ENCODE results near the gene NUP210. TPM values are rescaled to one million over a fixed set of nuclear protein-coding genes. Genes with fewer than 3 reads are reported as not detected.
"Not testable (repeated sequence)": the region's sequence is repeated elsewhere in the genome, so short reads cannot be mapped to it uniquely, and the experiment has no call there.

Gene NUP210
- polyA plus RNA-seq, 3 donors, result 0.67 to 4.5 (median 1.4) TPM

DNA sequence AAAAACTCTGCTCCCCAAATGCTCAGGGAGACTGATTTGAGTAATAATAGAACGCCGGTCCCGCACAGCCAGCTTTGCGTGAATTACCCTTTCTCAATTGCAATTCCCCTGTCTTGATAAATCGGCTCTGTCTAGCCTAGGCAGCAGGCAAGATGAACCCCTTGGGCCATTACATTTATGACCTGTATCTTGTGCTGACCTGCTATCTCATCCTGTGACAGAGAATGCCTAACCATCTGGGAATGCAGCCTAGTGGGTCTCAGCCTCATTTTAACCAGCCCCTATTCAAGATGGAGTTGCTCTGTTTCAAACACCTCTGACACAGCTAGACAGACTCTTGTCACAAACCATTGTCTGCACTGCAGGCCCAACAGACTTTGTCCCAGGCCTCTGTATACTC lies 13.8 kb upstream of the NUP210 start:
- WGBS, 3 donors, result 84 to 87% (median 84%) methylated on average over 5 of the region's 5 CpGs
- H3K27ac ChIP-seq (ENCODE audit: low read depth, low read length), result no peak overlapping the region

DNA sequence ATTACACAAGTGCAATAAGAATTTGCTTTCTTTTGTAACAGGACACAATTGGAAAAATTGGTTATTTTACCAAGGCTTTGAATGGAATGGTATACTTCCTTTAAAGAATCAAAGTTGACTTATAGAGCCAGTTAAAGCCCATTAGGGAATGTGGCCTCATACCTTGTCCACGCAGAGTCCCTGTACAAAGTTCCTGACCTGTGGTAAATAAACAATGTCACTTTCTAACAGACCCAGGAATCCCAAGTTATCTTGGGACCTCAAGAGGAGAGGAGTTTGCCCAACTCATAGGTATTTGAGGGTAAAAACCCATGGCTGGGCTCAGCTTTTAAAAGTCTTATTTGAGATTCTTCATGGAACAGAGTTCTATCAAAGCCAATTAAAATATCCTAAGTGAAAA lies 12.0 kb upstream of the NUP210 start:
- H3K27ac ChIP-seq (ENCODE audit: low read depth, low read length), result no peak overlapping the region
- 78 to 84% (median 83%) methylated on average over 1 of the region's 1 CpG for WGBS, 3 donors

DNA sequence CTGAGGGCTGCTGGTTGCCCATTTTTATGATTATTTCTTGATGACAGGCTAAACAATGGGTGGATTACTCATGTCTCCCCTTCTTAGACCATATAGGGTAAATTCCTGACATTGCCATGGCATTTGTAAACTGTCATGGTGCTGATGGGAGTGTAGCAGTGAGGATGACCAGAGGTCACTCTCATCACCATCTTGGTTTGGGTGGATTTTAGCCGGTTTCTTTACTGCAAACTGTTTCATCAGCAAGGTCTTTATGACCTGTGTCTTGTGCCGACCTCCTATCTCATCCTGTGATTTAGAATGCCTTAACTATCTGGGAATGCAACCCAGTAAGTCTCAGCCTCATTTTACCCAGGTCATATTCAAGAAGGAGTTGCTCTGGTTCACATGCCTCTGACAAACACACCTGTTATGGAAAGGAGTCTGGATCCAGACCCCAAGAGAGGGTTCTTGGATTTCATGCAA lies 10.3 kb upstream of the NUP210 start:
- 71 to 87% (median 84%) methylated on average over 2 of the region's 2 CpGs for WGBS, 3 donors
- not testable (repeated sequence) for H3K27ac ChIP-seq (ENCODE audit: low read depth, low read length)

DNA sequence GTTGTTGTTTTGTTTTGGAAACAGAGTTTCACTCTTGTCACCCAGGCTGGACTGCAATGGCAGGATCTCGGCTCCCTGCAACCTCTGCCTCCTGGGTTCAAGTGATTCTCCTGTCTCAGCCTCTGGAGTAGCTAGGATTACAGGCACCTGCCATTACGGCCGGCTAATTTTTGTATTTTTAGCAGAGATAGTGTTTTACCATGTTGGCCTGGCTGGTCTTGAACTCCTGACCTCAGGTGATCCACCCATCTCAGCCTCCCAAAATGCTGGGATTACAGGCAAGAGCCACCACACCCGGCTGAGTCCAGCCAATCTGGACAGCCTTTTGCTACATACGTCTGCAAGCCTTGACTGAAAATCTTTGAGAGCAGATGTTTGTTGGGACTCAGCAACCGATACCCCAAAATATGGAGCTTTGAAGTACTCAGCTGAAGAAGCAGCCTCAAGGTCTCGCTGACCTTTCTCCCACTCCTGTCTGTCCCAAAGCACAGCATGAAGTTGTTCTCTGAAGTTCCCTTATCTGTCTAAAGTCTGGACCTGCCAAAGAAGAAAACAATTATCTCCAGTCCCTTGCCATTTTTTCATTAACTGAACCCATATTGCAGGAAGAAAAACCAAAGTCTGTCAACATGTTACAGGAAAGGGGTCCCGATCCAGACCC lies 9.6 kb upstream of the NUP210 start:
- 82 to 84% (median 83%) methylated on average over 8 of the region's 8 CpGs for WGBS, 3 donors
- H3K27ac ChIP-seq (ENCODE audit: low read depth, low read length), result no peak overlapping the region

DNA sequence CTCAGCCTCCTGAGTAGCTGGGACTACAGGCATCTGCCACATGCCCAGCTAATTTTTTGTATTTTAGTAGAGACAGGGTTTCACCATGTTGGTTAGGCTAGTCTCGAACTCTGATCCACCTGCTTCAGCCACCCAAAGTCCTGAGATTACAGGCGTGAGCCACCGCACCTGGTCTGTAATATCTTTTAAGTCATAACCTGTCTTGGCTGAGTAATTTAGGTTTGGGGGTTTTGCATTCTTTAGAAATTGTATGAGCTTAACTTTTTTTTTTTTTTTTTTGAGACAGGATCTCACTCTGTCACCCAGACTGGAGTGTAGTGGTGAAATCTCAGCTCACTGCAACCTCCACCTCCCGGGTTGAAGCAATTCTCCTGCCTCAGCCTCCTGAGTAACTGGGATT lies 8.6 kb upstream of the NUP210 start:
- 68 to 93% (median 75%) methylated on average over 4 of the region's 4 CpGs for WGBS, 3 donors
- H3K27ac ChIP-seq (ENCODE audit: low read depth, low read length), result not testable (repeated sequence)

DNA sequence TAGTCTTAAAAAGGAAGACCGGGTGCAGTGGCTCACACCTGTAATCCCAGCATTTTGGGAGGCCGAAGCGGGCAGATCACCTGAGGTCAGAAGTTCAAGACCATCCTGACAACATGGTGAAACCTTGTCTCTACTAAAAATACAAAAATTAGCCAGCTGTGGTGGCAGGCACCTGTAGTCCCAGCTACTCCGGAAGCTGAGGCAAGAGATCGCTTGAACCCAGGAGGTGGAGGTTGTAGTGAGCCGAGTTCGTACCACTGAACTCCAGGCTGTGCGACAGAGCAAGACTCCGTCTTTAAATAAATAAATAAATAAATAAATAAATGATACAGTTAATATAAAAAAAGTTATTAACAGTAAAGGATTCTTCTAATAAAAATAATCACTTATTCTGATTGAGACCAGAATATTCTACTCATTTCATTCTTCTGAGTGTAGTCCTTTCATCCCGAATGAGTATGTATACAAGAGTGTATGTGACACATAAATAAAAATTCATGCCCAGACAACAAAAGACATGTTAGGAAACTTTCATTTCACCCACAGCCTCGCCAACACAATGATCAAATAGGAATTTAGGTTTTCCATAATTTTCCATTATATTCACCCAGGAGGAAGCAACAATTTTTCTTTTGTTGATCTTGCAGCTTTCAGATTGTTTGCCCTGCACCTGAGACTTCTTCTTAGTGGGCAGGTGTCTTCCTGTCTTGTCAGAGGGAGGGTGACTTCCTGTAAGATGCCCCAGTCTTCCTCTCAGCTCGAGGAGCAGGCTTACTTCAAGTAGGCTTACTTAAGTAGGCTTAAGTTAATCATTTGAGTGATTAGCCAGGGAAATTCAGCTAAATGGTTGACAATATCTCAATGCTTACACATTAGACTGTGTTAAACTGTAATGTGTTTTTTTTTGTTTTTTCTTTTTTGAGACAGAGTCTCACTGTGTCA lies 7.8 kb upstream of the NUP210 start:
- H3K27ac ChIP-seq (ENCODE audit: low read depth, low read length), result no peak overlapping the region
- WGBS, 3 donors, result 85 to 90% (median 86%) methylated on average over 12 of the region's 12 CpGs

DNA sequence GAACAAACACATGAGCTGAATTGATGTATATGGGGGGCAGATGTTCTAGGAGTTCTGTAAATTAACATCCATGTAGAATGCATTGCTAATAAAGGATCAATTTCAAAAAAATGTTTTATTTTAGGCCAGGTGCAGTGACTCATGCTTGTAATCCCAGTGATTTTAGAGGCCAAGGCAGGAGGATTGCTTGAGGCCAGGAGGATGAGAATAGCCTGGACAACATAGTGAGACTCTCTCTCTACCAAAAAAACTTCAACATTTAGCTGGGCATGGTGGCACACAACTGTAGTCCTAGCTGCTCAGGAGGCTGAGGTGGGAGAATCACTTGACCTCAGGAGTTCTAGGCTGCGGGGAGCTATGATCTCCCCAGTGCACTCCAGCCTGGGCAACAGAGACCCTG lies 6.5 kb upstream of the NUP210 start:
- H3K27ac ChIP-seq (ENCODE audit: low read depth, low read length), result no peak overlapping the region
- 94 to 100% (median 100%) methylated on average over 1 of the region's 1 CpG for WGBS, 3 donors

DNA sequence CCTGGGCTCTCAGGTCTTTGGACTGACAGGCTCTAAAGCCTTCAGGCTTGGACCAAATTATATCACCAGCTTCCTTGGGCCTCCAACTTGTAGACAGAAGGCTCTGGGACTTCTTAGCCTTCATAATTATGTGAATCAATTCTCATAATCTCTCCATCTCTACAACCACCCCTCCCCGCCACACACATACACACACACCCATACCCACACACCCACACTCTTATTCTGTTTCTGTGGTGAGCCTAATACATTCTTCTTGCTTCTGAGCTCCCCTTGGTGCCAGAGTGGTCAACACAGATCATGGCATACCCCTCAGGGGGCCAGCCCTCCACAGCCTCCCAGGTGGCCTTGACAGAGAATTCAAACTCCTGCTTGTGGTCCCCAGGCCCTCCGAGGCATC lies 5.6 kb upstream of the NUP210 start:
- H3K27ac ChIP-seq (ENCODE audit: low read depth, low read length), result no peak overlapping the region
- WGBS, 3 donors, result 81 to 83% (median 83%) methylated on average over 2 of the region's 2 CpGs

DNA sequence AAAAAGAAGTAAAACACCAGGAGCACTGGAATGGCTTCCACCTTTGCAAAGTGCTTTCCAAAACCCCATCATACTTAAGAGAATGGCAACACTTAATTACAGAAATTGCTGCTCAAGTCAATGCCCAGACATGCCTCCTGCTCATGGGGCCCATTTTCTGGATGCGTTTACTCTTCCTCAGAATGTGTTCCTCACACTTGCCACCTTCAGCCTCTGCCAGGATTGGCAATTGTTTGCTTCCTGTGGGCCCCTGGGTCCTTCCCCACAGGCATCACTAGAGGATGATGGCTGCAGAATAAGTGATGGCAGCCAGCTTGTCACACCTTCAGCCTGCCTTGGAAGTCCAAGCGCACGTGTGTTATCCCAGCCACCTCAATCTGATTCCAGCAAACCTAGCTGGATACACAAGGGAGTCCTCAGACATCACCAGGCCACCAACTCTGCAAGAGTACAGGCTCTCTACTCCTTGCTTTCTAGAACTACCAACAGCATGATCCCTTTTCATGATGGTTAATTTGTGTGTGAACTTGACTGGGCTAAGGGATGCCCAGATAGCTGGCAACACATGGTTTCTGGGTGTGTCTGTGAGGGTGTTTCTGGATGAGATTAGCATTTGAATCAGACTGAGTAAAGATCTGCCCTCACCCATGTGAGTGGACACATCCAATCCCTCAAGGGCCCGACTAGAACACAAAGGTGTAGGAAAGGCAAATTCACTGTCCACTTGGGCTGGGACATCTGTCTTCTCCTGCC lies 4.9 kb upstream of the NUP210 start:
- no peak overlapping the region for H3K27ac ChIP-seq (ENCODE audit: low read depth, low read length)
- 85 to 97% (median 88%) methylated on average over 4 of the region's 4 CpGs for WGBS, 3 donors

DNA sequence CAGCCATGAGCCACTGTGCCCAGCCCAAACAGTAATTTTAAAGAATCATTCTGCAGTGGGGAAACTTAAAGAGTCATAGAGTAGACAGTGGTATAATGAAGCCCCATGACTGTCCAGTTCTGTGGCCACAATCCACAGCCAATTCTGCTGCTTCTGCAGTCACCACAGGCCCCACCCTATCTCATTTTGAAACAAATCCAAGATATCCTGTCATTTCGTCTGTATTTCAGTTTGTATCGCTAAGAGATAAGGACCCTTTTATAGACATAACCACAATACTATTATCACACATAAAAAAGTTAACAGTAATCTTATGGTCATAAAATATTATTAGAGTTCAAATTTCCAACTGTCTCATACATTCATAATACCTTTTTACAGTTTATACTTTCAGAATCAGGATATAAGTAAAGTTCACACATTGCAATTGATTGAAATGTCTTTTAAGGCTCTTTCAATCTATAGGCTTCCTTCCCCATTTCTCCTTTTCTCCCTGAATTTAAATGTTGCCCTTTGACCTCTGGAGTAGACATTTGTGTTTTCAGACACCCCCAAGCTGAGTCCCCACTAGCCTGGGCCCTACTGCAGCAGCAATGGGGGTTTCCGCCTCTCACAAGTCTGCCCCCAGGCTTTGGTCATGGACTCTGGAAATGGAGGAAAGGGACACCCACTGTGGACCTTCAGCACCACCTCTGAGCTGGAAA lies 4.2 kb upstream of the NUP210 start:
- 45 to 58% (median 56%) methylated on average over 3 of the region's 3 CpGs for WGBS, 3 donors
- H3K27ac ChIP-seq (ENCODE audit: low read depth, low read length), result no peak overlapping the region

DNA sequence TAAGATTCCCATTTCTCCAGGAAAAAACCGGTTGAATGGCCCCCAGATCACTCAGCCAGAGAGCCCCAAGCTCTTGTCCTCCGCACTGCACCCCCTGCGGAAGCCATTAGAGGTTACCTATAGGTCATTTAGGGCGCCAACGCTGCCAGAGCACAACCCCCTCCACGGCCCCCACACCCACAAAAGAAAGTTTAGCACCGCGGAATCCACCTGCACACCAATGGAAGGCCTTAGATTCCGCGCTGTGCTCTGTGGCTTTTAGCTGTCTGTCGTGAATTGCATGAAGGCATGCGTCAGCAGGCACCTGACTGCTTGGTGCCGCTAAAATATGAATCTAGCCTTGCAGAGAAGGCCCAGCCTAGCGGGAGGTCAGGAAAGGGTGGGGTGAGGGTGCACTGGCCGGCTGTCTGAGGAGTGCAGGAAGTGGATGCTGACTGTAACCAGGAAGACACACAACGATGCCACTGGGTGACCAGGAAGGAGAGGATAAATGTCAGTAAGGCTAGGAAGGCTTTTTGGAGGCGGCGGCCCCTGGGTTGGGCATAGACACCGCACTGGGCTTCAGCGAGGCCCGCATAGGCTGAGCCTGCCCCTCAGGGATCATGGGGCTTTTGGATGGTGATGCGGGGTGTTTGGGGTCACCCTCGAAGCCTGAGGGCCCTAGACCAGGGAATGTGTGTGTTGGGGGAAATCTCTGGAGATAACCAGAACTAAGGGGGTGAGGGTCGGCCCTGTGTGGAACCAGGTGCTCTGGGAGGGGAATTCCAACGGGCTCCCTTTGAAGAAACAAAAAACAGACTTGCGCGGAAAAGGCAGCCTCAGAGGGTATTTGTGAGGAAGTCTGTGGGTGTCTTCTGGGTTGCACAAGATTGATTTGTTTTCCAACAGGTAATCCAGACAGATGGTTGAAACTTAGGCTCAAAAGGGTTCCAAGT lies 976 bp upstream of the NUP210 start:
- 48 to 63% (median 53%) methylated on average over 27 of the region's 27 CpGs for WGBS, 3 donors
- H3K27ac ChIP-seq (ENCODE audit: low read depth, low read length), result no peak overlapping the region

DNA sequence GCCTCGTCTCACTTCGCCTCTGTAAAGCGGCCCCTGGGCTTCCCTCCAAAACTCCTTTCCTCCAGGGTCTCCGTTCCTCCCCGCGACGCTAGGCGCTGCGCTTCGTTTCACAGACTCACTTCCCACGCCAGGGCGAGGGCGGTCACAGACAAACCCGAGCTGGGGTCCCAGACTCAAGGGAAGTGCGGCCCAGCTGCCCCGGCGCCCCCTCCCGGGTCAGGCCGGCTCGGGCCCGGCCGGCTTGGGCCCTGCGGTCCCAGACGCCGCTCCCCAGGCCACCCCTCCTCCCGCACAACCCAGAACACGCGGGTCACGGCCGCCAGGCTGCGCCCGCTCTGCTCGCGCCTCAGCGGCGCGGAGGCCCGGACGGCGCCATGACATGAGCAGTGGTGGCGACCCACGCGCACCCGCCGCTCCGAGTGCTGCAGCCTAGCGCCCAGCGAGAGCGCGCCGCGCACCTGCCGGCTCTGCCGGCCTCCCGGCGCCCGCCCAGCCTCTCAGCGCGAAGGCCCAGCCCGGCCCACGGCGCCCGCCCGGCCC lies 547 bp downstream of the NUP210 start:
- WGBS, 3 donors, result 1% methylated on average over 44 to 63 of the region's 64 CpGs

DNA sequence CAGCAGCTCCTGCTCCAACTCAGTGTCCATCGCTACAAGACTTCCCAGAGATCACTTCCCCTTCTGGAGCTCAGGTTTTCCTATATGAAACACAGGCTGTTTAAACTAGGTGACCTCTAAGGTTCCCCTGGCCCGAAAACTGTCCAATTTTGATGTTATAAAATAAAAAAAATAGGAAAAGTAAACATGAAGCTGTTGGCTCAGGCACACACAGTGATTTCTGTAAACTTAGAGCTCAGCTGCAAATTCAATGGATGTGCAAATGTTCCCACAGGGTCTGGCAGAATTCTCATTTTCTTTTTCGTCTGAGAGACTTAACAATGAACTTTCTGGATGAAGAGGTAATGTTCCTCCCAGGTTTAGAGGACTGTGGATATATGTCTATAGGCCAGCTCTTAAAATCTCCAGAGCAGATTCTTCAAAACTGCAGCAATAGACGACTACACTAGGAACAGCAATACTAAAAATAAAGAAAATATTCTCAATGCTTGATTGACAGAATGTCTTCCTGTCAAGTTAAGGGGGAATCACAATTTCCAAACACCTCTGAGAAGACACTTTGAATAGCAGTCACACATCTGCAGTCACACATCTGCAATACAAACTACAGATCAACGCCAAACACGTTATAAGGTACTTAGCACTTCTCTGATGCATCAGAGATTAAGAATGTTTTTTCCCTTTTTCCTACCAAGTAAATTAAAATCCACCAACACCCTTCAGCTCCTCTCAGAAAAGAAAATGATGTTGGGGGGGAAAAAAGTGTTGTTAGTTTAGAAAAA lies 2.8 kb downstream of the NUP210 start:
- no peak overlapping the region for H3K27ac ChIP-seq (ENCODE audit: low read depth, low read length)
- 58 to 72% (median 72%) methylated on average over 6 of the region's 6 CpGs for WGBS, 3 donors

More for the DNA sequence above, 547 bp downstream of the NUP210 start:
- H3K27ac ChIP-seq (ENCODE audit: low read depth, low read length), result no peak overlapping the region

DNA sequence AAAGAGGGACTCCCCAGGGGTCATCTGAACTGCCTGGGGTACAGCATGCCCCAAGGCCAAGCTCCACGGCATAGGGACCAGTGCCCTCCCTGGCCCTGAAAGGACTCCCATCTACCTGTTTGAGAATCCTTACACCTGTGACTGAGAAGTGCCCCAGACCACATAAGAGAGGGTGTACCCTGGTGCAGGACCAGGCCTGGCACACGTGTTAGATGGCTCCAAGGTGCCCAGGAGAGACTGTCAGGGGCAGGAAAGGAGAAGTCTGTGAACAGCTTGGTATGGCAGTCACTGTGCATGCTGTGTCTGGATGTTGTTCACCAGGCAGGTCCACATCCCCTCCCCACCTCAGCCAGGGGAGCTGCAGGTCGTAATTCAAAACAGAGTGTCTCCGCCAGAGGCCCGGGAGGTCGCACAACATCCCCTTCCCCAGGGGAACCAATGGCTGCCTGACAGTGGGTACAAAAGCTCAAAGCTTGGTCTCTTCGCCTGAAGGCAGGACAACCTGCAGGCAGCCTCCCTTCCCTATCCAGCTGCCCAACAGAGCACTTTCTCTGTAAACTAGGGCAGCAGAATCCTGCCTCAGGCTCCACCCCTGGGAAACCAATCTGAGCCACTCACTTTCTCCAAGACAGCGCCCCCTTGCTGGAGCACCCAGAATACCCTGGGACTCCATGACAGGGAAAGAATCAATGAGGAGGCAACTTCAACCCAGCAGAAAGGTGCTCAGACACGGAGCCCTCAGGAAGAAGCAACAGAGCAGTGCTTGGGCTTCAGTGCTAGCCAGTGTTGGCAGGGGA lies 3.9 kb downstream of the NUP210 start:
- H3K27ac ChIP-seq (ENCODE audit: low read depth, low read length), result no peak overlapping the region
- 55 to 82% (median 56%) methylated on average over 9 of the region's 9 CpGs for WGBS, 3 donors

DNA sequence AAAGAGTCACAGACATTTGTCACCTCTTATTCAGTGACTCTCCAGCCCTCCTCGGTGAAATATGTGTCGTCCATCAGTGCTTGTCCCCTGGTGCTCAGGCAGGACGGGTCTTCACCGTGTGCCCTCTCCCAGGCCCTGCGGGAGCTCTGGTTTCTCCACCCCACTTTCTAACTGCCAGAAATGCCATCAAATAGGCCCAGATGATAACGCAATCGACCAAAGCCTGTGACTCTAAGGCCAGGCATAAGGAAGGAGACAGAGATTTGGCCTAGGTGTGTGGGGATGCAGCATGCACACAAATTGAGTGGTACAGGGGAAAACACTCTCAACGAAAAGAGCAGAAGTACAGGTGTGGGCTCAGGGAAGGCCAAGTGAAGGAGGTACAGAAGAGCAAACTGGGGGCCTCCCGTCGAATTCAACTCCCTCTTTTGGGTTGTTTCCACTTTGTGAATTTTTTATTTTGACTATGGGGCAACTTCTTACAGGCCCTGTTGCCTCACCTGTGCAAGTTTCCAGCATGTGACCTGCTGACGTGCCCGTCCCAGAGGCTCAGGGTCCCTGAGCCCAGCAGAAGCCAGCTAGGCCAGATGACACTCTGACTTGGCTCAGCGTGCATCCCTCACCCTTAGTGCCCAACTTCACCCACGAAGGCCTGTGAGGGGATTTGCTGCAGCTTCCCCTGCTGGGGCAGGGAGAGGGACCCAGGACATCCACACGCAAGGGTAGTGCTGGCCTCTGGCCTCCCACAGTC lies 4.7 kb downstream of the NUP210 start:
- no peak overlapping the region for H3K27ac ChIP-seq (ENCODE audit: low read depth, low read length)
- 65 to 86% (median 73%) methylated on average over 15 of the region's 15 CpGs for WGBS, 3 donors
